HEK293 (cell line): ENCODE data around the gene MN1.

Experiments
- CTCF ChIA-PET: fragments of 350-600 bp; formaldehyde crosslinking; extraction: SDS; loops from one replicate; lab custom pipeline; 2021; ENCODE audit warnings: antibody characterized with exemption; lab: Yijun Ruan, JAX
- POLR2A ChIA-PET: fragments of 300-600 bp; formaldehyde crosslinking; extraction: SDS; loops from one replicate; lab custom pipeline; 2020; ENCODE audit warnings: antibody characterized with exemption, inconsistent platforms; lab: Yijun Ruan, JAX
- H3K27ac ChIP-seq: fragments of 200-500 bp; sonication (Bioruptor generic); 2 replicates; pipeline ENCODE4 v1.5.1; 2014; ENCODE audit warnings: low read depth, low read length, control low read depth, inconsistent platforms; ENCODE audit errors: extremely low read depth
- H3K36me3 ChIP-seq, 2 experiments: fragments of 200-500 bp in 1 of 2; sonication (Bioruptor generic) in 1 of 2; 1 replicate in 1 of 2; 2 replicates in 1 of 2; pipeline ENCODE4 v1.5.1; 2014 to 2017; ENCODE audit warnings: inconsistent platforms in 2 of 2, low read length in 2 of 2; ENCODE audit not compliant: control insufficient read depth in 2 of 2, insufficient read depth in 1 of 2
- H3K4me1 ChIP-seq: fragments of 200-500 bp; sonication (Bioruptor generic); 2 replicates; pipeline ENCODE4 v1.5.1; 2014; ENCODE audit warnings: mild to moderate bottlenecking, low read length, inconsistent platforms; ENCODE audit not compliant: control insufficient read depth, insufficient read depth
- H3K4me3 ChIP-seq: 2 replicates; pipeline ENCODE4 v1.5.1; 2011; ENCODE audit warnings: low read depth, mild to moderate bottlenecking, control low read depth, low read length, moderate library complexity
- H3K9me3 ChIP-seq: fragments of 200-500 bp; sonication (Bioruptor generic); 2 replicates; pipeline ENCODE4 v1.5.1; 2014; ENCODE audit warnings: low read depth, low read length, inconsistent platforms; ENCODE audit not compliant: control insufficient read depth, insufficient read depth
- GLIS1 ChIP-seq: fragments of 450-650 bp; formaldehyde crosslinking; IDR thresholded peaks from 2 replicates; pipeline ENCODE4 v1.5.1; 2016; ENCODE audit warnings: missing biosample characterization, missing genetic modification characterization
- GLIS2 ChIP-seq: fragments of 450-650 bp; formaldehyde crosslinking; IDR thresholded peaks from 2 replicates; pipeline ENCODE4 v1.5.1; 2016; ENCODE audit warnings: missing biosample characterization, missing genetic modification characterization
- KLF1 ChIP-seq: fragments of 450-650 bp; formaldehyde crosslinking; IDR thresholded peaks from 2 replicates; pipeline ENCODE4 v1.5.1; 2016; ENCODE audit warnings: missing biosample characterization, missing genetic modification characterization
- YY1 ChIP-seq: fragments of 450-650 bp; formaldehyde crosslinking; IDR thresholded peaks from 2 replicates; pipeline ENCODE4 v1.5.1; 2018; ENCODE audit warnings: missing biosample characterization, missing genetic modification characterization
- ZFP3 ChIP-seq: fragments of 450-650 bp; formaldehyde crosslinking; IDR thresholded peaks from 2 replicates; pipeline ENCODE4 v1.5.1; 2016; ENCODE audit warnings: low read depth, missing biosample characterization, missing genetic modification characterization
- ZIC2 ChIP-seq: fragments of 450-650 bp; formaldehyde crosslinking; IDR thresholded peaks from 2 replicates; pipeline ENCODE4 v1.5.1; 2016; ENCODE audit warnings: missing biosample characterization, missing genetic modification characterization
- ZNF37A ChIP-seq: fragments of 450-650 bp; IDR thresholded peaks from 2 replicates; pipeline ENCODE4 v1.5.1; 2018; ENCODE audit warnings: missing biosample characterization, missing genetic modification characterization
- ZNF423 ChIP-seq: fragments of 450-650 bp; formaldehyde crosslinking; IDR thresholded peaks from 2 replicates; pipeline ENCODE4 v1.5.1; 2016; ENCODE audit warnings: missing biosample characterization, missing genetic modification characterization
- ZNF48 ChIP-seq: fragments of 450-650 bp; formaldehyde crosslinking; IDR thresholded peaks from 2 replicates; pipeline ENCODE4 v1.5.1; 2016; ENCODE audit warnings: missing biosample characterization, missing genetic modification characterization
- ZNF514 ChIP-seq: fragments of 450-650 bp; formaldehyde crosslinking; IDR thresholded peaks from 2 replicates; pipeline ENCODE4 v1.5.1; 2016; ENCODE audit warnings: missing biosample characterization, missing genetic modification characterization
- ZNF529 ChIP-seq: fragments of 450-650 bp; formaldehyde crosslinking; IDR thresholded peaks from 2 replicates; pipeline ENCODE4 v1.5.1; 2017; ENCODE audit warnings: missing genetic modification characterization, missing biosample characterization; ENCODE audit not compliant: insufficient replicate concordance
- ZNF600 ChIP-seq: fragments of 450-650 bp; formaldehyde crosslinking; IDR thresholded peaks from 2 replicates; pipeline ENCODE4 v1.5.1; 2016; ENCODE audit warnings: missing biosample characterization, missing genetic modification characterization
- TF ChIP-seq, protein P1 (sequence below): fragments of 450-650 bp; formaldehyde crosslinking; IDR thresholded peaks from 2 replicates; pipeline ENCODE4 v1.5.1; 2016; ENCODE audit warnings: missing biosample characterization, missing genetic modification characterization
- TF ChIP-seq, protein P2 (sequence below): fragments of 450-650 bp; formaldehyde crosslinking; IDR thresholded peaks from 2 replicates; pipeline ENCODE4 v1.5.1; 2016; ENCODE audit warnings: missing biosample characterization, missing genetic modification characterization
- TF ChIP-seq, protein P3 (sequence below): fragments of 450-650 bp; formaldehyde crosslinking; IDR thresholded peaks from 2 replicates; pipeline ENCODE4 v1.5.1; 2016; ENCODE audit warnings: missing biosample characterization, missing genetic modification characterization

MN1 gene

GRCh38 chr22:27814993-27815392, 13.4 kb upstream of the MN1 start:
- CTCF ChIA-PET = no interaction called here
- Histone ChIP-seq H3K4me1 (no peaks in the 10 kb centered on the region), H3K36me3 (no peaks in the 10 kb centered on the region), H3K4me3 (no peak overlapping the region), H3K9me3 (no peaks in the 10 kb centered on the region), H3K27ac (no peak overlapping the region)
- POLR2A ChIA-PET = no interaction called here
- TF ChIP-seq, protein P1, sequence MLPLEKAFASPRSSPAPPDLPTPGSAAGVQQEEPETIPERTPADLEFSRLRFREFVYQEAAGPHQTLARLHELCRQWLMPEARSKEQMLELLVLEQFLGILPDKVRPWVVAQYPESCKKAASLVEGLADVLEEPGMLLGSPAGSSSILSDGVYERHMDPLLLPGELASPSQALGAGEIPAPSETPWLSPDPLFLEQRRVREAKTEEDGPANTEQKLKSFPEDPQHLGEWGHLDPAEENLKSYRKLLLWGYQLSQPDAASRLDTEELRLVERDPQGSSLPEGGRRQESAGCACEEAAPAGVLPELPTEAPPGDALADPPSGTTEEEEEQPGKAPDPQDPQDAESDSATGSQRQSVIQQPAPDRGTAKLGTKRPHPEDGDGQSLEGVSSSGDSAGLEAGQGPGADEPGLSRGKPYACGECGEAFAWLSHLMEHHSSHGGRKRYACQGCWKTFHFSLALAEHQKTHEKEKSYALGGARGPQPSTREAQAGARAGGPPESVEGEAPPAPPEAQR (tag by site-specific recombination) = no peak
- no peak for TF ChIP-seq ZNF37A (tag by site-specific recombination)

DNA sequence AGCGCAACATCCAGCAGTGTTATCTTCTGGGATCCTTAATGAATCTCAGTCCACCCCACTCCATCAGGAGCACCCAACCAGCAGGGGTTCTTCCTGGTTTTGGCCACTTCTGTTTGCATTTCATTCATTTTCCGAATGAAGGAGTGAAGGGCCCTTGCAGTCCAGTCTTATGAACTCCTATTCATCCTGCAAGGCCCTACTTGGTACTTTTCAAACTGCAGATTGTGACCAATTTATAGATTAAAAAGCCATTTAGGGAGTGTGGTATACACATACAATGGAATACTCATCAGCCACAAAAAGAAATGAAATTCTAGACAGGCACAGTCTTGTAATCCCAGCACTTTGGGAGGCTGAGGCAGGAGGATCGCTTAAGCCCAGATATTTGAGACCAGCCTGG, 10.2 kb upstream of the MN1 start:
- TF ChIP-seq ZFP3 (tag by site-specific recombination) (peak; percentile 82), ZNF529 (no peak)
- CTCF ChIA-PET = no interaction called here
- Histone ChIP-seq H3K27ac (no peak overlapping the region), H3K4me3 (no peak overlapping the region), H3K9me3 (no peaks in the 10 kb centered on the region), H3K4me1 (no peaks in the 10 kb centered on the region), H3K36me3 (no peaks in the 10 kb centered on the region)
- POLR2A ChIA-PET = no interaction called here

DNA sequence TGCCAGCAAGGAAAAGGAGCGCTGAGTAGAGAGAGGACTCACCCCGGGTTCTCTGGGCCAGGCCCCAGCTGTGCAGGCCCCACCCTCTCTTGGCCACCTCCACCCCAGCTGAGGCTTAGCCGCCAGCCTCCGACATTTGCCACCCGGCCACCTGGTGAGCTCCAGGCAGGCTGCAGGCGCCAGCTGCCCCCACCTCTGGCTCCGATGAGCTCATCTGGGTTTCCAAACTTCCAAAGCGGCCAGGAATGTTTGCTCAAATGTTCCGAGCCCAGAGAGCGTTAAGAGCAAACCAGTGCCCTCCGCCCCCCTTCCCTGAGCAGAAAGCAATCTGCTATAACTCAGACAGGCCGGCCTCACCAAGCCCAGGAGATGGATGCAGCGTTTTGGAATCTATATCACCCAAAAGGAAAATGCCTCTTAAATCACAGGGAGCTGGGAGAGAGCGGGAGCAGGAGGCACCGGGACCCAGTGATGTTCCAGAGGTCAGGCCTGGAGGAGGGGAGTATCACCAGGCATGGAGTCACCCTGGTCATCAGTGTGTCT, 9.1 kb upstream of the MN1 start:
- Histone ChIP-seq H3K4me3 (no peak overlapping the region), H3K36me3 (no peaks in the 10 kb centered on the region), H3K4me1 (no peaks in the 10 kb centered on the region), H3K9me3 (no peaks in the 10 kb centered on the region), H3K27ac (no peak overlapping the region)
- CTCF ChIA-PET = interaction anchor here (0.6 kb wide), 1 partner anchor 1035 kb away, joined by 3 read pairs; no protein-coding TSS in a partner anchor
- POLR2A ChIA-PET = interaction anchor here (0.6 kb wide), 1 partner anchor 940 kb away, joined by 3 read pairs; no protein-coding TSS in a partner anchor
- TF ChIP-seq, protein P2, sequence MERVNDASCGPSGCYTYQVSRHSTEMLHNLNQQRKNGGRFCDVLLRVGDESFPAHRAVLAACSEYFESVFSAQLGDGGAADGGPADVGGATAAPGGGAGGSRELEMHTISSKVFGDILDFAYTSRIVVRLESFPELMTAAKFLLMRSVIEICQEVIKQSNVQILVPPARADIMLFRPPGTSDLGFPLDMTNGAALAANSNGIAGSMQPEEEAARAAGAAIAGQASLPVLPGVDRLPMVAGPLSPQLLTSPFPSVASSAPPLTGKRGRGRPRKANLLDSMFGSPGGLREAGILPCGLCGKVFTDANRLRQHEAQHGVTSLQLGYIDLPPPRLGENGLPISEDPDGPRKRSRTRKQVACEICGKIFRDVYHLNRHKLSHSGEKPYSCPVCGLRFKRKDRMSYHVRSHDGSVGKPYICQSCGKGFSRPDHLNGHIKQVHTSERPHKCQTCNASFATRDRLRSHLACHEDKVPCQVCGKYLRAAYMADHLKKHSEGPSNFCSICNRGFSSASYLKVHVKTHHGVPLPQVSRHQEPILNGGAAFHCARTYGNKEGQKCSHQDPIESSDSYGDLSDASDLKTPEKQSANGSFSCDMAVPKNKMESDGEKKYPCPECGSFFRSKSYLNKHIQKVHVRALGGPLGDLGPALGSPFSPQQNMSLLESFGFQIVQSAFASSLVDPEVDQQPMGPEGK (tag by site-specific recombination) = 0 out of 2 replicates have a peak, but pooled peaks have one; percentile 32
- TF ChIP-seq ZNF48 (no peak), ZNF600 (tag by site-specific recombination) (0 out of 2 replicates have a peak, but pooled peaks have one; percentile 17), YY1 (tag by site-specific recombination) (no peak), GLIS1 (tag by site-specific recombination) (peak; percentile 71), ZNF514 (tag by site-specific recombination) (no peak), KLF1 (tag by site-specific recombination) (peak; percentile 69), ZNF423 (peak; percentile 55; the same call in 1 of the 2 replicates), GLIS2 (tag by site-specific recombination) (peak; percentile 49; the same call in 1 of the 2 replicates), ZIC2 (tag by site-specific recombination) (peak; percentile 93)
- TF ChIP-seq, protein P1 (tag by site-specific recombination) = no peak
- TF ChIP-seq, protein P3, sequence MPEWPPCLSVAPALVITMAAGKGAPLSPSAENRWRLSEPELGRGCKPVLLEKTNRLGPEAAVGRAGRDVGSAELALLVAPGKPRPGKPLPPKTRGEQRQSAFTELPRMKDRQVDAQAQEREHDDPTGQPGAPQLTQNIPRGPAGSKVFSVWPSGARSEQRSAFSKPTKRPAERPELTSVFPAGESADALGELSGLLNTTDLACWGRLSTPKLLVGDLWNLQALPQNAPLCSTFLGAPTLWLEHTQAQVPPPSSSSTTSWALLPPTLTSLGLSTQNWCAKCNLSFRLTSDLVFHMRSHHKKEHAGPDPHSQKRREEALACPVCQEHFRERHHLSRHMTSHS (tag by site-specific recombination) = no peak
